SK-N-SH (cell line): Measurements from ENCODE around the gene SHLD1.

Source experiments
- CTCF ChIP-seq: fragments of 200-600 bp; sonication (generic); IDR thresholded peaks from 2 replicates; pipeline ENCODE4 v1.6.1; 2017; ENCODE audit warnings: antibody characterized with exemption, mild to moderate bottlenecking, moderate library complexity
- FOXJ3 ChIP-seq: sonication (generic); formaldehyde crosslinking; IDR thresholded peaks from 2 replicates; pipeline ENCODE4 v1.5.1; 2020; ENCODE audit warnings: mild to moderate bottlenecking, missing genetic modification reagents
- JUND ChIP-seq: IDR thresholded peaks from 2 replicates; pipeline ENCODE4 v1.4.0; 2012
- MAX ChIP-seq: IDR thresholded peaks from 2 replicates; pipeline ENCODE4 v1.4.0; 2012; ENCODE audit warnings: low read depth
- NFIC ChIP-seq: IDR thresholded peaks from 2 replicates; pipeline ENCODE4 v1.4.0; 2012; ENCODE audit warnings: borderline replicate concordance
- POLR2AphosphoS5 ChIP-seq: IDR thresholded peaks from 2 replicates; pipeline ENCODE4 v1.6.1; 2012; ENCODE audit warnings: low read depth, low read length
- RAD21 ChIP-seq: IDR thresholded peaks from 2 replicates; pipeline ENCODE4 v1.6.1; 2012; ENCODE audit warnings: mild to moderate bottlenecking, low read length
- RCOR1 ChIP-seq: fragments of 150-350 bp; IDR thresholded peaks from 2 replicates; pipeline ENCODE4 v1.6.1; 2017; ENCODE audit warnings: antibody characterized with exemption, low read length
- RXRA ChIP-seq: IDR thresholded peaks from 2 replicates; pipeline ENCODE4 v1.4.0; 2012; ENCODE audit warnings: low read depth, mild to moderate bottlenecking, borderline replicate concordance
- SIN3A ChIP-seq: IDR thresholded peaks from 2 replicates; pipeline ENCODE4 v1.6.1; 2012; ENCODE audit warnings: low read depth, mild to moderate bottlenecking, low read length, moderate library complexity, borderline replicate concordance
- TCF12 ChIP-seq: IDR thresholded peaks from 2 replicates; pipeline ENCODE4 v1.4.0; 2012
- TEAD4 ChIP-seq: IDR thresholded peaks from 2 replicates; pipeline ENCODE4 v1.4.0; 2012; ENCODE audit warnings: mild to moderate bottlenecking, borderline replicate concordance; ENCODE audit not compliant: insufficient read depth
- YY1 ChIP-seq: IDR thresholded peaks from 2 replicates; pipeline ENCODE4 v1.4.0; 2012; ENCODE audit warnings: low read depth, mild to moderate bottlenecking

- TF ChIP-seq RAD21 (no peak), FOXJ3 (no peak), JUND (no peak), NFIC (no peak), RXRA (no peak), SIN3A (peak; percentile 13; the same call in 1 of the 2 replicates), CTCF (no peak), TEAD4 (no peak), TCF12 (no peak), POLR2AphosphoS5 (peak; percentile 82), MAX (peak; percentile 84), RCOR1 (no peak), YY1 (peak; percentile 99)
Observed at GRCh38 chr20:5749952-5750779, at the start of gene SHLD1.
